ENCODE data around the gene SPATA25. TPM values are rescaled to one million over a fixed set of nuclear protein-coding genes. Genes with fewer than 3 reads are reported as not detected.

Gene SPATA25
- polyA plus RNA-seq, 1 donor (not counting 4 experiments of a cell fraction or from before 2014, with no cell fraction given), result not detected

DNA sequence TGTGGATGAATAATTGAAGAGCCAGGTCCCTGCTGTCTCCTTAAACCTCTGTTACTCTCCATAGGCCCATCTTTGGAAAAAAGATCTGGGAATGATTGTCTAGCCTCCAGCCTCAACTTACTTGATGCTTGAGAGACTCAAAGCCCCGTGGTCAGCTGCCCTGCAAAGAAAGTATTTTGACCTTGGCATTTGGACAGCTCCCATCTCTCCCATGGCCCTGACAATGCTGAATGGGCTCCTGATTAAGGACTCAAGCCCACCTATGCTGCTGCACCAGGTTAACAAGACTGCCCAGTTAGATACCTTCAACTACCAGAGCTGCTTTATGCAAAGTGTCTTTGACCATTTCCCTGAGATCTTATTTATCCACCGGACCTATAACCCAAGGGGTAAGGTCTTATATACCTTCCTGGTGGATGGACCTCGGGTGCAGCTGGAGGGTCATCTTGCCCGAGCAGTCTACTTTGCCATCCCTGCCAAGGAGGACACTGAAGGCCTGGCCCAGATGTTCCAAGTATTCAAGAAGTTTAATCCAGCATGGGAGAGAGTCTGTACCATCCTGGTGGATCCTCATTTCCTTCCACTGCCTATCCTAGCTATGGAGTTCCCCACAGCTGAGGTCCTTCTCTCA, 4.8 kb downstream of the SPATA25 start:
- Histone ChIP-seq H3K36me3 (ENCODE audit: control insufficient read depth in 2 of 2, extremely low read depth in 1 of 2, insufficient read depth in 2 of 2, low read length in 2 of 2) (peaks cover 11 to 13% of the 10 kb centered on the region in 2 experiments), H3K27ac (ENCODE audit: control insufficient read depth, insufficient read depth, low read length) (no peak overlapping the region), H2AFZ (ENCODE audit: control insufficient read depth, low read length) (no peak overlapping the region), H3K27me3 (ENCODE audit: control insufficient read depth, extremely low read depth, insufficient read depth, low read length) (no peaks in the 10 kb centered on the region), H4K20me1 (ENCODE audit: control insufficient read depth, extremely low read depth, insufficient read depth, low read length) (no peaks in the 10 kb centered on the region), H3K9me1 (ENCODE audit: control insufficient read depth, extremely low read depth, insufficient read depth, low read length) (no peaks in the 10 kb centered on the region), H3K9ac (ENCODE audit: control insufficient read depth, extremely low read depth, insufficient read depth, low read length) (no peak overlapping the region), H3K4me3 (ENCODE audit: control insufficient read depth in 2 of 3, extremely low read depth in 1 of 3, insufficient read depth in 2 of 3, low read depth in 1 of 3, low read length in 3 of 3) (no peak overlapping the region), H3K79me2 (ENCODE audit: control insufficient read depth, insufficient read depth, low read length) (peaks cover 15% of the 10 kb centered on the region), H3K4me1 (ENCODE audit: control insufficient read depth, extremely low read depth, insufficient read depth, low read length) (peaks cover 10% of the 10 kb centered on the region), H3K4me2 (ENCODE audit: control insufficient read depth, extremely low read depth, insufficient read depth, low read depth, low read length) (no peak overlapping the region), H3K9me3 (ENCODE audit: control insufficient read depth, low read depth, low read length) (no peaks in the 10 kb centered on the region)
- dilution Hi-C loops (cut with MboI; ENCODE audit: extremely low pct_ligation_motif_present, low sequenced_read_pairs), result no loop called here
- no peak for DNase-seq (ENCODE audit: low read depth, low spot score)
- FAIRE-seq, result no peak
- TF ChIP-seq, protein P1, sequence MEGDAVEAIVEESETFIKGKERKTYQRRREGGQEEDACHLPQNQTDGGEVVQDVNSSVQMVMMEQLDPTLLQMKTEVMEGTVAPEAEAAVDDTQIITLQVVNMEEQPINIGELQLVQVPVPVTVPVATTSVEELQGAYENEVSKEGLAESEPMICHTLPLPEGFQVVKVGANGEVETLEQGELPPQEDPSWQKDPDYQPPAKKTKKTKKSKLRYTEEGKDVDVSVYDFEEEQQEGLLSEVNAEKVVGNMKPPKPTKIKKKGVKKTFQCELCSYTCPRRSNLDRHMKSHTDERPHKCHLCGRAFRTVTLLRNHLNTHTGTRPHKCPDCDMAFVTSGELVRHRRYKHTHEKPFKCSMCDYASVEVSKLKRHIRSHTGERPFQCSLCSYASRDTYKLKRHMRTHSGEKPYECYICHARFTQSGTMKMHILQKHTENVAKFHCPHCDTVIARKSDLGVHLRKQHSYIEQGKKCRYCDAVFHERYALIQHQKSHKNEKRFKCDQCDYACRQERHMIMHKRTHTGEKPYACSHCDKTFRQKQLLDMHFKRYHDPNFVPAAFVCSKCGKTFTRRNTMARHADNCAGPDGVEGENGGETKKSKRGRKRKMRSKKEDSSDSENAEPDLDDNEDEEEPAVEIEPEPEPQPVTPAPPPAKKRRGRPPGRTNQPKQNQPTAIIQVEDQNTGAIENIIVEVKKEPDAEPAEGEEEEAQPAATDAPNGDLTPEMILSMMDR (optimal IDR thresholded peaks at IDR 0.05 in 1 of 3, IDR thresholded peaks at IDR 0.05 in 1 of 3, conservative IDR thresholded peaks at IDR 0.05 in 1 of 3; ENCODE audit: extremely low read depth in 1 of 3, insufficient read depth in 2 of 3, low read length in 3 of 3), result no peak
- no peak for TF ChIP-seq EZH2 (IDR thresholded peaks at IDR 0.05; ENCODE audit: low read length)

DNA sequence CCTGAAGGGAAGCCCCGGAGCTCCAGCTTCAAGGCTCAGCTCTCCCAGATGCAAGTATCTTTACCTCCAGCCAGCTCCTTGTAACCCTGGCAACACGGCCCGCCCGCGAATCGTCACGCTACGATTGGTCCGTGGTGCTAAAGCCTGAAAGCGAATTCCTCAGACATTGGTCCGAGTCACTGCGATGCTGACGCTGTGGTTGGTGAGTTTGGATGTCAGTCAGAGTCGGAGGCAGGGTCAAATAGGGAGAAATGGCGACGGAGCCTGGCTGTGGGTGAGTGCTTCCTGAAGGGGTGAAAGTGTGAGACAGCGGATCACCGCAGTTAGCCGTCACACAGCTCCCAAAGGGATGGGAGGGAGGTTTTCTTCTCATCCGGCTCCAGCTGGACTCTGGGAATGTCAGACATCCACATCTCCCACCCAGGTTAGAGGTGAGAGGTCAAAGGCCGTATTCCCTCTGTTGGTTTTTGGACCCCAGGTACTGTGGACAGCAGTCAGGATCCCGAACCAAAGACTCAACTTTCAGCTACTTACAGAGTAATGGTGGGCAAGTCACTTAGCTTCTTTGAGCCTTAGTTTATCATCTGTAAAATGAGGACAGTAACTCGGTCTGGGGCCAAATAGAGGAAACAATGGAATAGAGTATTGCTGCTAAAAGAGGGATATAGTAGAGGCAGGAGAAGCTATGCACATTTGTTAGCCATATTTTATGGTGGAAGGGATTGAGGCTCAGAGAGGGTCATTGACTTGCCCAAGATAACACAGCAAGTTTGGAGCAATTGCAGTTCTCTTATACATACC, 6.2 kb downstream of the SPATA25 start, which contains the start of gene ZSWIM1:
TSS of gene ZSWIM1 (plus strand) at position 240 of the 801 bp plus-strand sequence. CDS start 1,366 bp downstream, outside the sequence.
- dilution Hi-C loops (cut with MboI; ENCODE audit: extremely low pct_ligation_motif_present, low sequenced_read_pairs), result no loop called here
- Histone ChIP-seq H3K4me3 (ENCODE audit: control insufficient read depth in 2 of 3, extremely low read depth in 1 of 3, insufficient read depth in 2 of 3, low read depth in 1 of 3, low read length in 3 of 3) (peak within 1 kb of the TSS; percentile 66 to 94 (median 77)), H3K9me1 (ENCODE audit: control insufficient read depth, extremely low read depth, insufficient read depth, low read length) (no peaks in the 10 kb centered on the region), H4K20me1 (ENCODE audit: control insufficient read depth, extremely low read depth, insufficient read depth, low read length) (no peaks in the 10 kb centered on the region), H3K36me3 (ENCODE audit: control insufficient read depth in 2 of 2, extremely low read depth in 1 of 2, insufficient read depth in 2 of 2, low read length in 2 of 2) (peaks cover 11 to 13% of the 10 kb centered on the region in 2 experiments), H3K9ac (ENCODE audit: control insufficient read depth, extremely low read depth, insufficient read depth, low read length) (peak within 1 kb of the TSS; percentile 94), H3K4me2 (ENCODE audit: control insufficient read depth, extremely low read depth, insufficient read depth, low read depth, low read length) (peak within 1 kb of the TSS; percentile 93), H3K27me3 (ENCODE audit: control insufficient read depth, extremely low read depth, insufficient read depth, low read length) (no peaks in the 10 kb centered on the region), H3K9me3 (ENCODE audit: control insufficient read depth, low read depth, low read length) (no peaks in the 10 kb centered on the region), H3K79me2 (ENCODE audit: control insufficient read depth, insufficient read depth, low read length) (peaks cover 15% of the 10 kb centered on the region), H2AFZ (ENCODE audit: control insufficient read depth, low read length) (peak within 1 kb of the TSS; percentile 60), H3K4me1 (ENCODE audit: control insufficient read depth, extremely low read depth, insufficient read depth, low read length) (peaks cover 10% of the 10 kb centered on the region), H3K27ac (ENCODE audit: control insufficient read depth, insufficient read depth, low read length) (peak within 1 kb of the TSS; percentile 80)
- TF ChIP-seq, protein P1 (optimal IDR thresholded peaks at IDR 0.05 in 1 of 3, IDR thresholded peaks at IDR 0.05 in 1 of 3, conservative IDR thresholded peaks at IDR 0.05 in 1 of 3; ENCODE audit: extremely low read depth in 1 of 3, insufficient read depth in 2 of 3, low read length in 3 of 3), result no peak
- no peak for TF ChIP-seq EZH2 (IDR thresholded peaks at IDR 0.05; ENCODE audit: low read length)
- FAIRE-seq (peak; percentile 92), DNase-seq (ENCODE audit: low read depth, low spot score) (peak; percentile 92)
